GM18498 (cell line): ENCODE data around the gene CREBRF.
"Not testable (repeated sequence)": the region's sequence is repeated elsewhere in the genome, so short reads cannot be mapped to it uniquely, and the experiment has no call there.

Experiments used
- ATAC-seq: cut with Tn5 transposase; IDR thresholded peaks from one replicate; pipeline ENCODE4 v1.9.1; 2021; ENCODE audit warnings: mild to moderate bottlenecking, moderate library complexity; ENCODE audit not compliant: unreplicated experiment

The CREBRF gene, protein sequence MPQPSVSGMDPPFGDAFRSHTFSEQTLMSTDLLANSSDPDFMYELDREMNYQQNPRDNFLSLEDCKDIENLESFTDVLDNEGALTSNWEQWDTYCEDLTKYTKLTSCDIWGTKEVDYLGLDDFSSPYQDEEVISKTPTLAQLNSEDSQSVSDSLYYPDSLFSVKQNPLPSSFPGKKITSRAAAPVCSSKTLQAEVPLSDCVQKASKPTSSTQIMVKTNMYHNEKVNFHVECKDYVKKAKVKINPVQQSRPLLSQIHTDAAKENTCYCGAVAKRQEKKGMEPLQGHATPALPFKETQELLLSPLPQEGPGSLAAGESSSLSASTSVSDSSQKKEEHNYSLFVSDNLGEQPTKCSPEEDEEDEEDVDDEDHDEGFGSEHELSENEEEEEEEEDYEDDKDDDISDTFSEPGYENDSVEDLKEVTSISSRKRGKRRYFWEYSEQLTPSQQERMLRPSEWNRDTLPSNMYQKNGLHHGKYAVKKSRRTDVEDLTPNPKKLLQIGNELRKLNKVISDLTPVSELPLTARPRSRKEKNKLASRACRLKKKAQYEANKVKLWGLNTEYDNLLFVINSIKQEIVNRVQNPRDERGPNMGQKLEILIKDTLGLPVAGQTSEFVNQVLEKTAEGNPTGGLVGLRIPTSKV

DNA sequence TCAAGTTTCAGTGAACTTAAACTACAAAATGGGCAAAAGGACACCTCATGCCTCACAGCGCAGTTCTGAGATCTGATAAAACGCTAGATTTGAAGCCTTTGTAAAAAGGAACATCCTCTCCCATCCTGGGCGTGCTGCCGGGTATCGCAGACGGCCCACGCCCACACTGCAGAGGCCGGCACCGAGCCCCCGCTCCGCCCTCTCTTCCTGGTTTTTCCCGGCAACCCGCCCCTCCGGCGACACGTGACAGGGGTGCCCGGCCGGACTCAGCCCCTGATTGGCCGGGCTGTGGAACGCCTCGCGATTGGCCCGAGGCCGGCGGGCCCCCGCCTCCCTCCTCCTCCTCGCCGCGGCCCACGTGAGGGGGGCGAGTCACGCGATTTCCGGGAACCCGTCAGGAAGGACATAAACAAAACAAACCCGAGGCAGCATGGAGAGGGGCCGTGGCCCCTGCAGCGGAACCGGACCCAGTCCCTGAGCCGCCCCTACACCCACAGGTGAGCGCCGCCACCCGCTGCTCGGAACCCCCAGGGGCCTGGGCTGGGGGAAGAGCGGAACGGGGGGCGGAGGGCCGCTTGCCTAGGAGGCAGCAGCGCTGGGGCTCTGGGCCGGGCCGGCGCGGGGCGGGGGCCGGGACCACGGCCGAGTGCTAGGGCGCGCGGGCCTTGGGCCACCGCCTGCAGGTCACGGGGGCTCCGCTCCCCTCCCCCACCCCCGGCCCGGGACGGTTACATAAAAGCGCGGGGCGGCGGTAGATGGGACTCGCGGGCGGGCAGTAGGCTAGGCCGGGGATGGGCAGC lies at the start of gene CREBRF:
Gene CREBRF, plus strand, starts transcription at position 370 of the 800 bp plus-strand sequence. CDS start 24,424 bp downstream, outside the sequence.
- ATAC-seq = peak; percentile 77

DNA sequence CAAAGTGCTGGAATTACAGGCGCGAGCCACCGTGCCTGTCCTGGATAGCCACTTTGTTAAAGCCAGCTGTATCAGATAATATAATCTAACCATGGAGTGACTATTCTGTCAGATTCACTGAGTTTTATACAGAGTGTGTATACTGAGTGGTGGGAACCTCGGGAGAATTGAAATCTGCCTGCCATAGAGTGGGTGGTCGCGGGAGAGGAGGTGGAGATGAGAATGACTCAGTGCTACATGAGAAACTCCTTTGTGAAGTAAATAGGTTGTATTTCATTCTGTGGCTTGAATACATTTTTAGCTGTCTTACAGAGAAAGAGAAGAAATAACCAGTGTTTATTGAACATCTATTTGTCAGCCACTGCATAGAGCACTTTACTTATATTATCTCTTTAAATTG lies 46.1 kb upstream of the CREBRF start:
- no peak for ATAC-seq

DNA sequence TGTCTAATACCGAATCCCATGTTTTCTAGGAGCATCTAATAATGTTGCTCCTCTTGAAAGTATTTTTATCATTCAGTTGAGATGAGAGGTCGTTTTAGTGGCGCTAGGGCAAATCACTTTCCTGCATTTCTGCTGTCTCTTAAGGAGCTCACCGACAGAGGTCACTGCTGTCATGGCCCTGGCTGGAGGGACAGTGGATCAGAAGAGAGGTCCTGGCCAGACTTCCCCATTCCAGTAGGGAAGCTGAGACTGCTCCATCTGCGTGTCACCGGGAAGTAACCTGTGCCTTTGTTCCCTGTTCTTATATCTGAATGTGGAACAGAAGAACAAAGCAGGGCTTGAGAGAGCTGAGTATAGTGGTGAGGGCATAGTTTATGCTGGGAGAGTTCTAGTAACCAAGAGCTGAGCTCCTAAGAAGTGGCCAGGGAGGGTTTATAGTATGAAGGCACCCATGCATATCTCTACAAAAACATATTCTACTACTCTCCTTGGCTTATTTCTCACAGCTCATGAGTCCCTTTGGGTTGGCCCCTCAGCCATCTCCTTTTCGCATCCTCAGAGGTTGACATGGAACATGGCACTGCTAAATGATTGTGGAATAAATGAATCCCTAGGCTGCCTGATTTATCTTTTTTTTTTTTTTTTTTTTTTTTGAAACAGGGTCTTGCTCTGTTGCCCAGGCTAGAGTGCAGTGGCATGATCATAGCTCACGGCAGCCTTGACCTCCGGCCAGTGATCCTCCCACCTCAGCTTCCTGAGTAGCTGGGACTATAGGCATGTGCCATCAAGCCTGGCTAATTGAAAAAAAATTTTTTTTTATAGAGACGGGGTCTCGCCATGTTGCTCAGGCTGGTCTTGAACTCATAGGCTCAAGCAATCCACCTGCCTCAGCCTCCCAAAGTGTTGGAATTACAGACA lies 45.3 kb upstream of the CREBRF start:
- ATAC-seq = no peak

DNA sequence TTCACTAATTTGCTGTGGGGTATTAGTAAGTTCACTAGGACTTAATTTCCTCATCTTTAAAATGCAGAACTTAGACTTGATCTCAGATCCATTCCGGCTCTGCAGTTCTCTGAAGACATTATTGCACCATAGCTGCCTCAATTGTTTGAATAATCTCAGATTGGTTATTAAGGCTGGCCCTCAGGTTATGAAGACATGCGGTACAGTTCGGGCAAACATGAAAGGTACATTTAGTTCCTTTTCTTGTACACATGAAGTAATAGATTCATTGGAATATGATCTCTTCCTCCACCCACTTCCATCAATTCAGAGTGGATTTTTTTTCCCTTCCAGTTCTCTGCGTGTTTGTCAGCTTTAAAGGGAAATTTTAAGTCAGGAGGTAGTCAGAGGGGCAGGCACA lies 44.6 kb upstream of the CREBRF start:
- ATAC-seq = no peak

DNA sequence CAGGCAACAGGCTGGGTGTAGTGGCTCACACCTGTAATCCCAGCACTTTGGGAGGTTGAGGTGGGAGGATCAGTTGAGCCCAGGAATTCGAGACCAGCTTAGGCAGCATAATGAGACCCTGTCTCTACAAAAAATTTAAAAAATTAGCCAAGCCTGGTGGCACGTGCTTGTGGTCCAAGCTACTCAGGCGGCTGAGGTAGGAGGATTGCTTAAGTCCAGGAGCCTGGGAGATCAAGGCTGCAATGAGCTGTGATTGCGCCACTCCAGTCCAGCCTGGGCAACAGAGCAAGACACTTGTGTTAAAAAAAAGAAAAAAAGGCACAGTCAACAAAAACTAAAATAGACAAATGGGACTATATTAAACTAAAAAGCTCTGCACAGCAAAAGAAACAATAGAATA lies 43.3 kb upstream of the CREBRF start:
- no peak for ATAC-seq

DNA sequence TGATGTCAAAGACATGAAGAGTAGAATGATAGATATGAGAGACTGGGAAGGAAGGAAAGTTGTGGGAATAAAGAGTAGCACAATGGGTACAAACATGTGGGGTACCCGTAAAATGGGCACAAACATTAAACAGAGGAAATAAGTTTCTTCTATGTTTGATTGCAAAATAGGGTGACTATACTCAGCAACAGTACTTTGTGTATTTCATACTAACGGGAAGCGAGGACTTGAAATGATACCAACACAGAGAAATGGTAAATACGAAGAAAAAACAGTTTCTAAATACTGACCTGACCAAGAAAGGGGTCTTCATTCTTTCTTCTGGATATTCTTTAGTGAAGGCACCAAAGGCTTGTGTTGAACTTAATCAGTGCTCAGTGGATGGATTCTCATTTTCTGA lies 41.5 kb upstream of the CREBRF start:
- ATAC-seq = no peak

DNA sequence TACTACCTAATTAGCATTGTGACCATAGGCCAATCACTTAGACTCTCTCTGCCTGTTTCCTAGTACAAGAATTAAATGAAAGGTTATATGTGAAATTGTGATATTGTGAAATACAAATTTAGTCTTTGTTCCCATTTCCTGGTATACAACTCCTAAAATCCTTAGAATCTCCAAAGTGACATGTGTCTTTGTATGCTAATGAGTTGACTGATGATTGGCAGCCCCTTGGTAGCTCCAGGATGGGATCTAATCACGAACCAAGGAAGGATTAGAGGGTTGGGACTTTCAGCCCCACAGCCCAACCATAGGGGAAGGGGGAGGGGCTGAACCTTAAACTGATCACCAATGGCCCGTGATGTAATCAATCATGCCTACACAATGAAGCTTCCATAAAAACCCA lies 41.0 kb upstream of the CREBRF start:
- ATAC-seq = no peak

DNA sequence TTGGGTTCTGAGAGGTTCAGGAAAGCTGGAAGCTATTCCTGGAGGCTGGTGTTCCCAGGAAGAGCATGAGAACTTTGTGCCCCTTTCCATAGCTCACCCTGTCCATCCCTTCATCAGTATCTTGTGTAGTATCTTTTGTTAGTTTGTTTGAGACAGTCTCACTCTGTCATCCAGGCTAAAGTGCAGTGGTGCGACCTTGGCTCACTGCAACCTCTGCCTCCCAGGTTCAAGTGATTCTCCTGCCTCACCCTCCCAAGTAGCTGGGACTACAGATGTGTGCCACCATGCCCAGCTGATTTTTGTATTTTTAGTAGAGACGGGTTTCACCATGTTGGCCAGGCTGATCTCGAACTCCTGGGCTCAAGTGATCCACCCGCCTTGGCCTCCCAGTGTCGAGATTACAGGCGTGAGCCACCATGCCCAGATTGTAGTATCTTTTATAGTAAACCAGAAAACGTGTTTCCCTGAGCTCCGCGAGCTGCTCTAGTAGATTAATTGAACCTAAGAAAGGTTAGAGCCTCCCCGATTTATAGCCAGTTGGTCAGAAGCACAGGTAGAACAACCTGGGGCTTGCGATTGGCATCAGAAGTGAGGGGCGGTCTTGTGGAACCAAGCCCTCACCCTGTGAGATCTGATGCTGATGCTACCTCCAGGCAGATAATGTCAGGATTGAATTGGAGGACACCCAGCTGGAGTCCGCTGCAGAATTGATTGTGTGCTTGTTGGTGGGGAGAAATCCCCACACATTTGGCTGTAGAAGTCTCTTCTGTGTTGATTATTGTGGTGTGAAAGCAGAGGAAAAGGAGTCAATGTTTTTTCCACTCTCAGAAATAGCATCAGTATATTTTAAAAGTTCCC lies 40.3 kb upstream of the CREBRF start:
- ATAC-seq = no peak

DNA sequence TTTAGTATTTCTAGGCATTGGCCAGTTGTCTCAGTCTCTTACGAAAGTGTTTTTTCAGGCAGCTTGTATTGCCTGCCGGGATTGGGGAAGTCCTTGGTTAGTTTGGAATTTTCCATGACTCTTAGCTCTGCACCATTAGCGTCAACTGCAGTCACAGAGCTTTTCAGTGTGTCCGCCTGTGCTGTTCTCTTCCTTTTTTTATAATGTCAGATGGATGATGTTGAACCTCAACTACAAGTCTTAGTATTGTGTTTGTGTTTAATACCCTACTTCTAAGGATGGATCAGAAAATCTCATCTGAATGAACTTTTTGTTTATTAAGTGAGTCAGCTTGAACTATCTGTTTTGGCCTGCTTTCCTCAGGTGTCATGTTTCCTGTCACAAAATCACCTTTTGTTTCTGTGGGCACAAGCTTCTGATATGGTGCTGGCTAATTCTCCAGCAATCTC lies 39.5 kb upstream of the CREBRF start:
- no peak for ATAC-seq

DNA sequence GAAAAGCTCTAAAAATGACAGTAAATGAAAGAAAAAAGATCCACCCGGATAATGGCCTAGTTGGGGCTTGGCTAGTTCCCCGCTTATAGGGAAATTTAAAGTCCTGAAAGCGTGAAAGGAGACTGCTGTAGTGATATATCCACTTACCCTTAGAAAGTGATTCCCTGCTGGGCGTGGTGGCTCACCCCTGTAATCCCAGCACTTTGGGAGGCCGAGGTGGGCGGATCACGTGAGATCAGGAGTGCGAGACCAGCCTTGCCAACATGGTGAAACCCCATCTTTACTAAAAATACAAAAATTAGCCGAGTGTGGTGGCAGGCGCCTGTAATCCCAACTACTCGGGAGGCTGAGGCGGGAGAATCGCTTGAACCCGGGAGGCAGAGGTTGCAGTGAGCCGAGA lies 39.1 kb upstream of the CREBRF start:
- not testable (repeated sequence) for ATAC-seq

DNA sequence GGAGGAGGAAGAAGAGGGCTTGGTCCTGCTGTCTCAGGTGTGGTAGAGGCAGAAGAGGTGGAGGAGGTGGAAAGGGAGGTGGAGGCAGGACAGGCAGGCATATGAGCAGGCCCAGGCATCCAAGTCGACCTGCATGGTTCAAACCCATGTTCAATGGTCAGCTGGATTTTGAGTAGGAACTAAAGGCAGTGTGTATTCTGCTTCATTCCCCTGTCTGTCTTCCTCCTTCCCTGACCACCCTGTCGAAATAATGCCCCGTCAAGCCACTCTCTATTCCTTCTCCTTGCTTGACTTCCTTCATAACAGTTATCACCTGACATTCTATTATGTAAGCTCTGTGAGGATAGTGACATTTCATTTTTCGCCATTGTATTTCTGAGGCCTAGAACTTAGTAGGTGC lies 37.8 kb upstream of the CREBRF start:
- ATAC-seq = no peak

DNA sequence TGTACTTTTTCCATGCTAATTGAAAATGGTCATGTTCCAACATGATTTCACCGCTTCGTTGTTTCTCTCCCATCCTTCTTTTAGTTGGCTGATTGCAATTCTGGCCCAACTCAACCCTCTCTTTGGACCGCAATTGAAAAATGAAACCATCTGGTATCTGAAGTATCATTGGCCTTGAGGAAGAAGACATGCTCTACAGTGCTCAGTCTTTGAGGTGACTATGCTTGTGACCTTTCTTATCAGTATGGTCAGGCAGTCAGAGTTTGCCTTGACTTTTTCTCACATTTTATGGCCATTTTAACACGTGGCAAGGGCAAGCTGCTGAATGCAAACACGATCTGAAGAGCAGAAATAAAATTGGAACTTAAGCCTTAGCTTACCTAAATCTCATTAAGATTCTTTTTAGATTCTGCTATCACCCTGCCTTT lies 36.0 kb upstream of the CREBRF start:
- no peak for ATAC-seq

DNA sequence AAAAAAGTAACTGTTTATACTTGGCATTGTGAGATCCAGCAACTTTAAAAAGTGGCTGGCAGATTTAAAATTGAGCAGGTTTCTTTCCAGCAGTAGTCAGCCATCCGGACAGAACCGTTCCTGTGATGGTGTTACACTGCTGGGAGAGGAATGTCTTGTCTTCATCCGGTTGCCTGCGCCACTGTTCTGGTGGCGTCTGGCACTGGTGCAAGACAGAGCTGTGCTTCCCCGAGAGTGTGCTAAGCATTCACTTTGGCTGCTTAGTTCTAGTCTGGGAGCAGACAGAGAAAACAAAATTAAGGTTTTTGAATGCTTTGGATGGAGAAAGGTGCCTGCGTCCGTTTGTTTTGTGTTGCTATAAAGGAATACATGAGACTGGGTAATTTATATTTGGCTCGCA lies 35.5 kb upstream of the CREBRF start:
- ATAC-seq = no peak

DNA sequence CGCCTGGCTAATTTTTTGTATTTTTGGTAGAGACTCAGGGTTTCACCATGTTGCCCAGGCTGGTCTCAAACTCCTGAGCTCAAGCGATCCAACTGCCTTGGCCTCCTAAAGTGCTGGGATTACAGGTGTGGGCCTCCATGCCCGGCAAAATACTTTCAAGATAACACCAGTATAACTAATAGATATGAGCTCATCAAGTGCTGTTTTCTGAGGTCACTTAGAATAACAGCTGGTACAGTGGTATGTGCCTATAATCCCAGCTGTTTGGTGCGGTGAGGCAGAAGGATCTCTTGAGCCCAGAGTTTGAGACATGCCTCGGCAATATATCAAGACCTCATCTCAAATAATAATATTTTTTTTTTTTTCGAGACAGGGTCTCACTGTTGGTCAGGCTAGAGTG lies 30.5 kb upstream of the CREBRF start:
- no peak for ATAC-seq

DNA sequence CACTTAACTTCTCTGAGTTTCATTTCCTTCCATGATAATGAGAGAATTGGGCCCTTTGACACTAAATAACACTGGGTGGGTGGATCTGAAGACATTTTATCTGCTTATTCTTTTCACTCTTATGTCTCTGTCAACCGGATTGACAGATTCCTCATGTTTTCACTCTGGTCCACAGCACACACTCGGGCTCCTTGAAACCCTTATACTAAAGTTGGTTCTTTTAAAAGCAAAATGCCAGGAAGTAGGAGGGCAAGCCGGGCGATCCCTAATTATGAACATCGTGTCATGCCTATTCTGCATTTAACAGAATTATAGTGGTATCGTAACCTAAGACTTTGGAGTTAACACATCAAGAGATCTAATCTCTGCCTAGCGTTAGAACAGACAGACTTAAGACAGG lies 28.2 kb upstream of the CREBRF start:
- ATAC-seq = no peak

DNA sequence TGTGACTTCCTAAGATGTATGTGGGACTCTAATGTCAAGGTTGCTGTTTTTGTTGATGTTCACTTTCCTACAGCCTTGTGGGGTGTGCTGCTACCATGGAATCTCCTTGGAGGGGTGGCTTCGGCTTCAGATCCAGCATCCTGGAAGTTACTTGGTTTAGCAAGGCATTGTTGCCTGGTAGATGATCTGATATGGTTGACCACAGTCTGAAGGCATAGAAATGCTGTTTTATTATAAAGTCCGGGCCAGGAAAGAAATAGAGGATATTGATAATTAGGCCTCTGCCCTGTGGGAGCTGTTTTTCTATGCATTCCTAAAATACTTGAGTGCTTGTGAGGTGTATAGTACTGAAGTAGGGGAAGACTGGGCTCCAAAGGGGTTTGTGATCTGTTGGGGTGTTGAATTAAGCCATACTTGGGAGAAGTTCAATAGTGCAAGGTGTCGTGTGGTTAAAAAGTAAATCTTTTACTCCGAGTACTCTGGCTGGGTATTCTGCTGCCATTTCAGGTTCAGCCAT lies 27.3 kb upstream of the CREBRF start:
- no peak for ATAC-seq

DNA sequence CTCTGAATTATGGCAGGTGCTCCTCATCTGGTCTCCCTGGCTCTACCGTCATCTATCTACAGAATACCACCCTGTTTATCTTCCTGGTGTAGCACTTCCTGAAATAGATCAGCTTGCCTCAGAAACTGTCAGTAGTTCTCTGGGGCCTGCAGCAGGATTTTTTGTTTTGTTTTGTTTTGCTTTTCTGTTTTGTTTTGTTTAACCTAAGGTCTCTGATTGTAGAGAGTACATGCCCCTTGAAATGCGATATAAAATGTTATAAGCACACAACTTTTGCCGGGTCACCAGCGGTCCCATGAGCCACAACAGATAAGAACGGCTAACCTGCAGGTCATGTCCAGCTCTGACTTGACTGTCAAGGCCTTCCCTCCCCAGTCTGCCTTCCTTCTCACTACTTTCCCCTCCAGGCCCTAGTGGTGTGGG lies 26.6 kb upstream of the CREBRF start:
- ATAC-seq = peak; percentile 52

DNA sequence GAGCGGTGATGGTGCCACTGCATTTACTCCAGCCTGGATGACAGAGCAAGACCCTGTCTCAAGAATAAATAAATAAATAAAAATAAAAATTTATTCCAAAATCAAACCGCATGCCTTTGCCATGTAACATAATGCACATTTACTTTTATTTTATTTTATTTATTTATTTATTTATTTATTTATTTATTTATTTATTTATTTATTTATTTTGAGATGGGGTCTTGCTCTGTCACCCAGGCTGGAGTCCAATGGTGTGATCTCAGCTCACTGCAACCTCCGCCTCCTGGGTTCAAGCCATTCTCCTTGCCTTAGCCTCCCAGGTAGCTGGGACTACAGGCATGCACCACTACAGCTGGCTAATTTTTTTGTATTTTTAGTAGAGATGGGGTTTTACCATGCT lies 24.1 kb upstream of the CREBRF start:
- ATAC-seq = not testable (repeated sequence)

DNA sequence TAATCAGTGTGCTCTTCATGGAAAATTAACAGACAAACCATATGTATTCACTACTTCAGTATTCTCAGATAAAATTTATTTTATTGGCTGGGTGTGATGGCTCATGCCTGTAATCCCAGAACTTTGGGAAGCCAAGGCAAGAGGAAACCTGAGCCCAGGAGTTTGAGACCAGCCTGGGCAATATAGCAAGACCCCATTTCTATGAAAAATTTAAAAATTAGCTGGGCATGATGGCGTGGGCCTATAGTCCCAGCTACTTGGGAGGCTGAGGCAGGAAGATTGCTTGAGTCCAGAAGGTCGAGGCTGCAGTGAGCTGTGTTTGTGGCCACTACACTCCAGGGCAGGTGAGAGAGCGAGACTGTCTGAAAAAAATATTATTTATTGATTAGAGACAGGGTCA lies 23.4 kb upstream of the CREBRF start:
- no peak for ATAC-seq
